AG09309 (cell line): ENCODE measurements around the gene SANBR.

Experiments
- DNase-seq: peaks from one replicate; pipeline ENCODE4 v3.0.0-alpha.2; 2010; ENCODE audit warnings: low read depth
- H3K4me3 ChIP-seq: 2 replicates; pipeline ENCODE4 v1.5.1; 2011; ENCODE audit warnings: mild to moderate bottlenecking, low read depth, low read length, moderate library complexity; ENCODE audit not compliant: control insufficient read depth
- TF ChIP-seq, protein P1 (sequence below): IDR thresholded peaks from 2 replicates; pipeline ENCODE4 v1.5.1; 2011; ENCODE audit warnings: mild to moderate bottlenecking, low read depth, low read length, inconsistent platforms; ENCODE audit not compliant: insufficient read depth, control insufficient read depth; ENCODE audit errors: missing control alignments

Gene SANBR

DNA sequence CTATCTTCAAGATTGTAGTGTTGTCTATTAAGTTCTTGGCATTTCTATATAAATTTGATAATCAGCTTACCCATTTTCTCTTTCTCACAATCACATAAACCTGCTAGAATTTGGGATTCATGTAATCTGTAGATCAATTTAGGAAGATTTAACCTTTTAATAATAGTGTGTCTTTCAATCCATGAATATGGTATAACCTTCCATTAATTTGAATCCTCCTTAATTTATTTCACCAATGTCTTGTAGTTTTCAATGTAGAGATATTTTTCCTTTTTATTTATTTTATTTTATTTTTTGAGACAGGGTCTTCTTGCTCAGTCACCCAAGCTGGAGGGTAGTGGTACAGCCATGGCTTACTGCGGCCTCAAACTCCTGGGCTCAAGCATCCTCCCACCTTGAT, 20.2 kb downstream of the SANBR start:
- TF ChIP-seq, protein P1, sequence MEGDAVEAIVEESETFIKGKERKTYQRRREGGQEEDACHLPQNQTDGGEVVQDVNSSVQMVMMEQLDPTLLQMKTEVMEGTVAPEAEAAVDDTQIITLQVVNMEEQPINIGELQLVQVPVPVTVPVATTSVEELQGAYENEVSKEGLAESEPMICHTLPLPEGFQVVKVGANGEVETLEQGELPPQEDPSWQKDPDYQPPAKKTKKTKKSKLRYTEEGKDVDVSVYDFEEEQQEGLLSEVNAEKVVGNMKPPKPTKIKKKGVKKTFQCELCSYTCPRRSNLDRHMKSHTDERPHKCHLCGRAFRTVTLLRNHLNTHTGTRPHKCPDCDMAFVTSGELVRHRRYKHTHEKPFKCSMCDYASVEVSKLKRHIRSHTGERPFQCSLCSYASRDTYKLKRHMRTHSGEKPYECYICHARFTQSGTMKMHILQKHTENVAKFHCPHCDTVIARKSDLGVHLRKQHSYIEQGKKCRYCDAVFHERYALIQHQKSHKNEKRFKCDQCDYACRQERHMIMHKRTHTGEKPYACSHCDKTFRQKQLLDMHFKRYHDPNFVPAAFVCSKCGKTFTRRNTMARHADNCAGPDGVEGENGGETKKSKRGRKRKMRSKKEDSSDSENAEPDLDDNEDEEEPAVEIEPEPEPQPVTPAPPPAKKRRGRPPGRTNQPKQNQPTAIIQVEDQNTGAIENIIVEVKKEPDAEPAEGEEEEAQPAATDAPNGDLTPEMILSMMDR, result no peak
- DNase-seq, result no peak
- no peak overlapping the region for H3K4me3 ChIP-seq

DNA sequence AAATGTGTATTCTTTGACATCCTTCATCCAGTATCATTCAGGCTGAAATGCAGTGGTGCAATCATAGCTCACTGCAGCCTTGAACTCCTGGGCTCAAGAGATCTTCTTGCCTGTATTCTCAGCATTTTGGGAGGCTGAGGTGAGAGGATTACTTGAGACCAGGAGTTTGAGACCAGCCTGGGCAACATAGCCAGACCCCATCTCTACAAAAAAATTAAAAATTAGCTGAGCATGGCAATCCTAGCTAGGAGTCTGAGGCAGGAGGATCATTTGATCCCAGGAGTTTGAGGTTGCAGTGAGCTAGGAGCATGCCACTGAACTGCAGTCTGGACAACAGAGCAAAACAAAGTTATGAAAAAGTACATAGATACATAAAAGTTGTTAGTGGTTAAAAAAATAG, 24.1 kb downstream of the SANBR start:
- H3K4me3 ChIP-seq, result no peak overlapping the region
- TF ChIP-seq, protein P1, result no peak
- no peak for DNase-seq

DNA sequence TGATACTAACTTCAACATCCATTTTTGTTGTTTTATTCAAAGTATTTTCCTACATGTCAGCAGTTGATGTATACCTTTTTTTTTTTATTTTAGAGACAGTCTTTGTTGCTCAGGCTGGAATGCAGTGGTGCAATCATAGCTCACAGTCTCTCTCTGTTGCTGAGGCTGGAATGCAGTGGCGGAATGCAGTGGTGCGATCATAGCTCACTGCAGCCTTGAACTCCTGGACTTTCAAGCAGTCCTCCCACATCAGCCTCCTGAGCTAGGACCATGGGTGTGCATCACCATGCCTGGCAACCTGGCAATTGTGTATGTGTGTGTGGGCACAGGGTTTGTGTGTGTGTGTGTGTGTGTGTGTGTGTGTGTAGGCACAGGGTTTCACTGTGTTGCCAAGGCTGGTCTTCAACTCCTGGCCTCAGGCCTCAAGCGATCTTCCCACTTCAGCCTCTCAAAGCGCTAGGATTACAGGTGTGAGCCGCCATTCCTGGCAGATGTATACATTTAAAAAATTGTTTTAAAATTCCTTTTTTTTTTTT, 24.8 kb downstream of the SANBR start:
- DNase-seq, result no peak
- H3K4me3 ChIP-seq, result no peak overlapping the region
- TF ChIP-seq, protein P1, result no peak

DNA sequence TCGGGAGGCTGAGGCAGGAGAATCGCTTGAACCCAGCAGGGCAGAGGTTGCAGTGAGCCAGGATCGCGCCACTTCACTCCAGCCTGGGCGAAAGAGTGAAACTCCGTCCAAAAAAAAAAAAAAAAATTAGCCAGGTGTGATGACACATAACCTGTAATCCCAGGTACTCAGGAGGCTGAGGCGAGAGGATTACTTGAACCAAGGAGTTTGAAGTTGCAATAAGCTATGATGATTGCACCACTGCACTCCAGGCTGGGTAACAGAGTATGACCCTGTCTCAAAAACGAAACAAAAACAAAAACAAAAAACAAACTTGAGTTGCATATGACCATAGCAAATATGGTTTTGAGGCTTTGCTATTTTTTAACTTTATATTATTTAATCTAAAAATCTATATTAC, 25.8 kb downstream of the SANBR start:
- TF ChIP-seq, protein P1, result no peak
- DNase-seq, result no peak
- H3K4me3 ChIP-seq, result no peak overlapping the region

DNA sequence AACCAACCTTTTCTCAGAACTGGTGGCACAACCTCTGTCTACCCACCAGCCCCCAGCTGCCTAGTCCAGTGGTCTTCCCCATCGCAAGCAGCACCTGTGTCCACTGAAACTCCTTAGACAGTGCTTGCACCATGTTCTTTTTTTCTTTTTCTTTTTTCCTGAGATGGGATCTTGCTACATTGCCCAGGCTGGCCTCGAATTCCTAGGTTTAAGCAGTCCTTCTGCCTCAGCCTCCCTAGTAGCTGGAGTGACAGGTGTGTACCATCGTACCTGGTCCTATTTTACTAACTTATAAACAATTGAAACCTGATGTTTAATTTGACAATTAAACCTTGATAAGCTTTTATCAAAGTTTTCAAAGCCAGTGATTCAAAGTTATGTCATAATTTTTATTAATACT, 30.8 kb downstream of the SANBR start:
- H3K4me3 ChIP-seq, result no peak overlapping the region
- no peak for DNase-seq
- TF ChIP-seq, protein P1, result no peak

DNA sequence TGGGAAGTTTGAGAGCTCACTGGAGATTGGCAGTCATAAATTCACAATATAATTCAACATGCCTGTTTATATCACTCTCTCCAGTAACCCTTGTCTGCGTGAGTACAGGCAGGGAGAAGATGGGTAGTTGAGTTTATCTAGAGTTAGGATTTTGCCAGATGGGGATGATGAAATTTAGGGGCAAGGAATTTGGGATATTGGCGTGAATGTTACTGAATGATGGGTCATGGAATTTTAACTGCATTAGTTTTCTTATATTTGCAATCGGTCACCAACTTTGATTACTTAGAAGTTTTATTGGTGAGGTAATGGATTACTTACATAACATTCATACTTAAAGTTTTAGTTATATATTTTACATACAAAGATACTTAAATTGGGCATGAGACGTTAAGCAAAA, 35.1 kb downstream of the SANBR start:
- TF ChIP-seq, protein P1, result no peak
- no peak for DNase-seq
- no peak overlapping the region for H3K4me3 ChIP-seq

DNA sequence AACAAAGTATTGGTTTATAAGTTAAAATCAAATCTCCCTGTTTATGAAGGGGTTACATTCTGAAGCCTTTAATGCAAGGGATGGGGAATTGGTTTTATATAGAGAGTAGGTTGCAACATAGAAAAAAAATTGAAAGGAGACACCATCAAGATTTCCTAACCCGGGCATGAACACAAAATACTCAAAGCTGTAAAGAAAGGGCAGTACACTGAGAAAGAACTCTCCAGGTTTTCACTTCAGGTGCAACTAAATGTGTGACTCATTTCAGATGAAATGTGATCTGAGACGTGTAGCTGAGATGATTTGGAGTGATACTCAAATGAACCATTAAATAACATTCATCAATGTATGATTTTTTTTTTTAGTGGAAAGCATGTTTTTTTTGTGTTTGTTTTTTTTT, 43.6 kb downstream of the SANBR start:
- TF ChIP-seq, protein P1, result no peak
- H3K4me3 ChIP-seq, result no peak overlapping the region
- DNase-seq, result no peak
